Fibroblast of skin of back (primary cell): ENCODE measurements around the gene LAMP1.
"Not testable (repeated sequence)": the region's sequence is repeated elsewhere in the genome, so short reads cannot be mapped to it uniquely, and the experiment has no call there.

ENCODE experiments used
- DNase-seq: peaks from one replicate; pipeline ENCODE4 v3.0.0-alpha.2; 2013

The LAMP1 gene

GRCh38 chr13:113297370-113298042 lies 467 bp downstream of the LAMP1 start:
- peak; percentile 15 for DNase-seq

GRCh38 chr13:113298043-113298945 lies 1.3 kb downstream of the LAMP1 start:
- DNase-seq: no peak

GRCh38 chr13:113299951-113300350 lies 2.9 kb downstream of the LAMP1 start:
- DNase-seq: no peak

GRCh38 chr13:113302986-113303385 lies 5.9 kb downstream of the LAMP1 start:
- no peak for DNase-seq

- no peak for DNase-seq
These were observed 7.1 kb downstream of the LAMP1 start for GRCh38 chr13:113304121-113304520.

GRCh38 chr13:113305208-113305607 lies 8.2 kb downstream of the LAMP1 start:
- DNase-seq: peak; percentile 37

- DNase-seq: peak; percentile 46
These were observed 10.5 kb downstream of the LAMP1 start for GRCh38 chr13:113307491-113307890.

- DNase-seq: no peak
These were observed 12.4 kb downstream of the LAMP1 start for GRCh38 chr13:113309473-113309872.

GRCh38 chr13:113314112-113314511 lies 17.1 kb downstream of the LAMP1 start:
- DNase-seq: not testable (repeated sequence)

GRCh38 chr13:113314895-113315470 lies 17.9 kb downstream of the LAMP1 start:
- DNase-seq: not testable (repeated sequence)

- no peak for DNase-seq
These were observed 19.0 kb downstream of the LAMP1 start for GRCh38 chr13:113315992-113316391.

GRCh38 chr13:113317031-113317430 lies 20.0 kb downstream of the LAMP1 start:
- no peak for DNase-seq

GRCh38 chr13:113318956-113319355 lies 21.9 kb downstream of the LAMP1 start:
- DNase-seq: no peak

GRCh38 chr13:113319371-113319770 lies 22.3 kb downstream of the LAMP1 start:
- no peak for DNase-seq

- no peak for DNase-seq
These were observed 23.3 kb downstream of the LAMP1 start for GRCh38 chr13:113320226-113320875.

- no peak for DNase-seq
These were observed 24.5 kb downstream of the LAMP1 start for GRCh38 chr13:113321546-113321945.

GRCh38 chr13:113322043-113322461 lies 25.0 kb downstream of the LAMP1 start:
- no peak for DNase-seq

- DNase-seq: no peak
These were observed 26.0 kb downstream of the LAMP1 start for GRCh38 chr13:113322890-113323651.

- no peak for DNase-seq
These were observed 26.8 kb downstream of the LAMP1 start for GRCh38 chr13:113323869-113324268.

GRCh38 chr13:113324398-113324797 lies 27.4 kb downstream of the LAMP1 start:
- no peak for DNase-seq

- no peak for DNase-seq
These were observed 28.7 kb downstream of the LAMP1 start for GRCh38 chr13:113325779-113326178.

- DNase-seq: no peak
These were observed 30.3 kb downstream of the LAMP1 start for GRCh38 chr13:113327391-113327765.
